DMS153 (cell line): ENCODE data around the gene STEAP1B.

Source experiments
- DNase-seq: peaks from one replicate; lab custom pipeline; 2025; lab: John Stamatoyannopoulos, UW

The STEAP1B gene

DNA sequence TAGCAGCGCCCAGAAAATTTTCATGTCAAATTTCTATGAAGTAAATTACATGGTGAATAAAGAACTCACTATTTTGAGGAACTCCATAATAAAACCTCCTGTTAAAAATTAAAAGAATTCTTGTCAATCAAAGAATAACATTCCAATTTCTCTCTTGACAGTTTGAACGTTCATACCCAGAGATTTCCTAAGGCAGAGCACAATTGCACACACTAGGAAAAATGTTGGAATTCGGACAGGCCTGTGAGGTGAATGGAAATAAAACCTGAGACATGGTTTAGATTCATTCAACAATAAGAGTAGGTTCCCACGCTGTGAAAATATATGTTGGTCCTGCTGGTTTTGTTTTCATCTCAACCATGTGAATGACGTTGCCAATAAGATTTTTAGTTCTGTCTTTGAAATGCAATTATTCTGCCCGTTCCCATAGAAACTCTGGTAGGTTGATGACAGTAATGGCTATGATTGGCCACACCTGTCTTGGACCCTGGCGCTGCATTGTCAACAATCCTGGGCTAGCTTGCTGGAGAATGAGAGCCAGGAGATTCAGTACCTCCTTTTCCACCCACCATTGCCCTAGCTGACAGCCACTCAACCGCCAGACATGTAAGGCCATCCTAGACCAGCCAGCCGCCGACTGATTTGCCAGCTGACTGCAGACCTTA, 99.7 kb downstream of the STEAP1B start:
- no peak for DNase-seq

DNA sequence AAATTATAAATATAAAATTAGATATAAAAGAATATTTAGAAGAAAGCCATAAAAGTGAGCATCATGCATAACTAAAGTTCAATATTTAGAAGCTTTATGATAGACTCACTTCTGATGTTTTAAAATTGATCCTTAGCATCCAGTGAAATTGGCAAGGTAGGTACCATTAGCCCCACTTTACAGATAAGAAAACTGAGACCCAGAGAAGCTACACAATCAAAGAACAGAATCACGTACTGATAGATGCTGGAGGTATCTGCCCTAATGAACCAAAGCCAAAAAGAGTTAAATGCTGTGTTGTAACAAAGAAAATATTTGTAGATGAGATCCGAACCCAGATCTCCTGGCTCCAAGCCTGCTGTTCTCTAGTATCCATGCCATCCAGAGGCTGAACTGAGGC, 100.4 kb downstream of the STEAP1B start:
- no peak for DNase-seq

DNA sequence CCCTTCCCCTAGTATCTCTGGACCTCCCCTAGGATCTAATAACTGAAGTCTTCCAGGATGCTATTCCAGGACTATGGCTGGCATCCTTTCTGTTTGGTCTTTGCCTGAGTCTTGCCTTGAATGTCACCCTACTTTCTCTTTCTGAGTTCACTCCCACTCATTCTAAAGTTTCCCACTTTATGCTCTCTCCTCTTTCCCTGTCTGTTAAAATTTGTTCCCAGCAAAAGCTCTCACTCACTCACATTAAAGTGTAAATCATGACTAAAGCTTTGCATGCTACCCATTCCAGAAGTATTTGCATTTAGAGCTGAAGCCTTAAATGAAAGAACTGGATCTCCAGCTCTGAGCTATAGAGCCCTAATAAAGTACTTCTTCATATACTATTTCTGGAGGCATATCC, 100.9 kb downstream of the STEAP1B start:
- DNase-seq: no peak

DNA sequence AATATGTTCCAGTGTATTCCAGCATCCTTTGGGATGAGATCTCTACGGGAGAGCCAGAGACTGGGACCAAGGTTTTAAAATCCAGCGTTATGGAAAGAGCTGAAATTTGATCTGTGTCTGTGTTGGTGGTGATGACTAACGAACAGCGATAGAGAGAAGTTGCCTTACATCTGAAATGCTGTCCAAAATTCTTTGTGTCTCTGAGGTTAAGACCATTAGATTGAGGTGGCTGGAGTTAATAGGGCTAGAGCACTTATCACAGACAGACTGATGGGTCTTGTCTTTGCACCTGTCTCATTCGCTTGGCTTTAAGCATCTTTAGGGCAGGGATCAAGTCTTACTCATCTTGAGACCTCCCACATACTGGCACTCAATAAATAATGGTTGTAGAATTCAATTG, 102.0 kb downstream of the STEAP1B start:
- peak; percentile 31 for DNase-seq

DNA sequence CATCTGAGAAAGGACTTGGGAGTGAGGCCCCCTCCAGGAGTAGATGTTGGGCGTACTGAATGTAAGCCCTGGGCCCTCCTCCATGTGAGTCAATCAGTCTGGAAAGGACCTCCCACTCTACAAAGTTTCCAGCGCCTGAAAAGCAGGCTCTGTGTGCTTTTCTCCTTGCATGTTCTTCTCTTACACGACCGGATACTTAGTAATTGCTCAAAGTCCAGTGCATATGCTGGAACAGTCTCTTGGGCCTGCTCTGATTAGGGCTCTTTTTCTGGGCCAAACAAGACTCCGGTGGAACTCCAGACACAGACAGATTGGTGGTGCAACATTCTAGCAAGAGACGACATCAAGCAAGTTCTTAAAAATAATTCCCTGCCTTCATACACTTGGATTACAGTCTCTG, 104.8 kb downstream of the STEAP1B start:
- DNase-seq: no peak

DNA sequence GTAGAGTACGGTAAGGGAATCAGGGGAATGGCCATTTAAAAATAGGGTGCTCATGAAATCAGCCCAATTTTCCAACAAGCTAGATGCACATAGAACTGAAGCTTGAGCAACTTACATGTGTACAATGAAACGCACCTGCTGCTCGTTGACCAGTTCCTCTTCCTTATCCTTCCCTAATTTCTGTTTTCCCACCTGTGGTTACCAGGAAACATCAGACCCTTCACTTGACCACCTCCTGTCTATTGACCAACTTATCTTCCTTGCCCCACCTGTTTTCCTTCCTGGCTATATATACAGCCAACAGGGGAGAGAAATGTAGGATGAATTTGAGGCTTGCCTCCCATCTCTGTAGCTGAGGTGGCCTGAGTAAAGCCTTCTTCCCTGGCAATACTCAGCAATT, 105.2 kb downstream of the STEAP1B start:
- DNase-seq: peak; percentile 72

DNA sequence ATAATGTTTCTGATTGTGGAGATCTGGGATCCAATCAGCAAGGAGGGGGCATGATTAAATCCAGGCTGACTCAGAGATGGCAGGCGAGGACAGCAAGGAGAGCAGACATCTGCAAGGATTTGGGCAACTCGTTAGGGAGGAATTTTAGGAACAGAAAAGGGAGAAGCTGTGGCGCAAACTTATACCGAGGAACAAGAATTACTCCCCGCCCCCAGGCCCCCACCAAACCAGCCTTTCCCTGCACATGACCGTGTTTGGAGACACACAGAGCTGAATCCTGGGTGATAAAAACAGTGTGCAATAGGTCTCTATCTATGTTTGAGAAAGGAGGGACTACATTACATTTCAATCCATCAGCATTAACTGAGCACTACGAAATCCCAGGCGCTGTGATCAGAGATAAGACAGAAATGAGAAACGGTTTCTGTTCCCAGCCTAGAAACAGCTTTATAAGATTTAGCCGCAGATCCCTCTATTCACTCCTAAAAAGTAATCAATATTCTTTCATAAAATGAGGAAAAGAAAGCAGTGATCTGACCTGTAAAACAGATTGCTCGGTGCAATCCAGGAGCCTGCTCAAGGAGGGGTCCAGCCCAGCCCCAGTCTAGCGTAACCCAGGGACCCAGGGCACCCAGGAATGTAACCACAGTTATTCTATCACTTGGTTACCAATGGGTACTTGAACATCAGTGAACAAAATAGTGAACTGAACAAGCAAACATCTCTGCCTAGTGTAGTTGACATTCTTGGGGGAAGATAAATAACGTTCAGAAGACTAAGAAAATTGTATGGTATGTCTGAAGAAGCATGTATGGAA, 105.9 kb downstream of the STEAP1B start:
- peak; percentile 48 for DNase-seq

DNA sequence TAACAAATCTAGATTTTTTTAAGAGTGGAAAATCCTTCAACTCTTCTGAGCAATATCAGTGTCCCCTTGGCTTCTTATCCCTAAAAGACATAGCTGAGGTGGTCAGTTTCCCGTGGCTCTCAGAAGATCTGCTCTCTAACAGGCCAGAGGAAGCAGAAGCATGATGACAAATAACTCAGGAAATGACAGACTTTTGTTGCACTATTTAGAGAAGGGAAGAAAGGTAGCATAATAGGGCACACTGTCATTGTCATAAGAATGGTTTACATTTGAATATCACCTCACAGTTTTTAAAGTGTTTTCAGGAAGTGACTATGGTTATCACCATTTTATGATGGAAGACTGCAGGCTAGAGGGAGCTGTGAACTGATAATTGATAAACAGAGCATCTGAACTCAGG, 109.5 kb downstream of the STEAP1B start:
- peak; percentile 38 for DNase-seq

DNA sequence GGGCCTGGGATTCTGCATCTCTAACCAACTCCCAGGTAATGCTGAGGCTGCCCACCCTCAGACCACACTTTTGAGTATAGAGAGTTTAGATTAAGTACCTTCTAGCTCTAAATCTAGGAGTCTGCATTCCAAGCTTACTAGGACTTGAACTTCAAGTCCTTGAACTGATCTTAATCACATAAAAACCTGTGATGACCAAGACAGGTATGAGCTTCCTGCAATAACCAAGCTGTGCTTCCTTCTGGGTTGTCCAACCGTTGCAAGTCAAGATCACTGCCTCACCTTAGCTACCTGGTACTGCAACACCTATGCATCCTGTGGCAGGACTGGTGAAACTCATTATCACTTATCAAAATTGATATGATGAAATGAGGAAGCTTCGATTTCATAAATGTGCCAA, 110.1 kb downstream of the STEAP1B start:
- DNase-seq: no peak

DNA sequence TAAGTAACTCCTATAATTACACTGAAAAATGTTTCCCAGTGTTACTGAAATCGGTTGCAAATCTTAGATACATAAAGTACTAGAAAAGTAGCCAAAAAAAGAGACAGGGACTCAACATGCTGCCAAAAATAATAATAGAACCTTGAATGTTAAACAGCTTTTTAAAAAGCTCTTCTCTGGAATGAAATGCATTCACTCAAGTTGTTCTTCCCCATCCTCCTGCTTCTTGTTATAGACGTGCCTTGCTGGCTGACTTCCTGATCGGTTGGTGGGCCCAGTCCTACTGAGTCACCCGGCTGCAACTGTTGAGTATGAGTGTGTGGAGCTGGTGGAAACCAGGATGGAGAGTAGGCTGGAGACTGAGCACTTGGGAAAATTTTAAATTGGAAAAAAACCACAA, 112.4 kb downstream of the STEAP1B start:
- DNase-seq: no peak

DNA sequence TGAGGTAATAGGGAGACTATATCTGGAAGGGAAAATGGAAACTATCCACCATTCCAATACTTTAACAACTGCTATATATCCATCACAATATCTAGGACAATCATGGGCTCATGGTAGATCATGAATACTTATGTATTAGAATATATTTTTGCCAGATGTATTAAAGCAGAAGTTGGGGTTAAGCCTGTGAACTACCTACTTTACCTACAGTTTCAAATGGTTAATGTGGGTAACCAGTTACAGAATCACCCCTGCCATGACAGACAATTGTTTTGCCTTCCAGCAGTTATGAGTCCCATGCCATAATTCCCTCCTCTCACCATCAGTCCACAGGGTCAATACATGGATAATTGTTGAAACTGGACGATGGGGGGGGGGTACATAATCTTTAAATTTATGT, 113.1 kb downstream of the STEAP1B start:
- DNase-seq: no peak

DNA sequence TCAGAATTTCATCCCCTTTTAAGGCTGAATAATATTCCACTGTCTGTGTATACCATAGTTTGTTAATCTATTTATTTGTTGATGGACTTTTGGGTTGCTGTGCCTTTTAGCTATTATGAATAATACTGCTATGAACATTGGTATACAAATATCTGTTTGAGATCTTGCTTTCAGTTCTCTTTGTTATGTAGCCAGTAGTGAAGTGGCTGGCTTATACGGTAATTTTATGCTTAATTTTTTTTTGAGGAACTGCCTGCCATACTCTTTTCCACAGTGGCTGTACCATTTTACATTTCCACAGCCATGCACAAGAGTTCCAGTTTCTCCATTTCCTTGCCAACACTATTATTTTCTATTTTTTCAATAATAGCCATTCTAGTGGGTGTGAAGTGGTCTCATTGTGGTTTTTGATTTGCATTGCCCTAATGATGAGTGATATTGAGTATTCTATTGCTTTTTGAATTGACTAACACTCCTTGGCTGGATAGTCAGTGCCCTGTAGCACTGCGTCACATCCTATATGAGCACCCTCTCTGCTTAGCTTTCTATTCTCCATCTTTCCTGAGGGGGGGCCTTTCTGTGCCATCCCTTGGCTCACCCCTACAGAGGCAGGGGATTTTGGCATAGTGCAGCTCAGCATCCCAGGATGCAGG, 113.7 kb downstream of the STEAP1B start:
- no peak for DNase-seq

DNA sequence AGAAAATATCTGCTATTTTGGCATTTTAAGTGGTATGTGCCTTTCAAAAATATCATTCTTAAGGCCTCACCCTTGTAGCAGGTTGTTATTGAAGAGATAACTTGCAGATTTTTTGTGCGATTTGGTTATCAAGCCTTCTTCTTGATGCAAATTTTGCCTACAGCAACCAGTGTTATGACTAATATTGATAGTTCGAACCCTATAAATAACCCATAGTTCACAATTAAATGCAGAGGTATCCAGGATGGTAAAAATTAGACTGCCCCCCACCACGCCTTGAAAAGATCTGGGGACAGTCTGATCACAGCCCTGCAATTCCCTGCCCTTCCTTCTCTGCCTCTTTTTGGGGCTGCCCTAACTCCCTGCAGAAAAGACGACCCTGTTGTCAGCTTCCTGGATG, 114.7 kb downstream of the STEAP1B start:
- DNase-seq: no peak

DNA sequence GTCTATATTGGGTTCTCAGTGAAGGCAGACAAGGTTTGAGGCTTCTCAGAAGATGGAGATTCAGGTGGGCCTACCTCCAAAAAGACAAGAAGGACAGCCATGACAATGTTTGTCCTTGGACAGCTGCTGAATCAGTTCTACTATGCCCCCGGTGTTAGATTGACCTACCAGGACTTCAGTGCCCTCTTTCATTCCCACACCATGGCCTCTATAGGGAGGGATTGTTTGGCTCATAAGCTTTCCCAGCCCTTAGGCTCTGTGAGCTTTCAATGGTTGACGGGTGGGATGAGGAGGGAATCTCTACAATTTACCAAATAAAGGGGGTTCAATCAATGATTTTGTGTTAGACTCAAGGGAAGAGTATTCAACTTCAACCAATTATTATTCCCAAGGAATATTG, 119.7 kb downstream of the STEAP1B start:
- DNase-seq: no peak

DNA sequence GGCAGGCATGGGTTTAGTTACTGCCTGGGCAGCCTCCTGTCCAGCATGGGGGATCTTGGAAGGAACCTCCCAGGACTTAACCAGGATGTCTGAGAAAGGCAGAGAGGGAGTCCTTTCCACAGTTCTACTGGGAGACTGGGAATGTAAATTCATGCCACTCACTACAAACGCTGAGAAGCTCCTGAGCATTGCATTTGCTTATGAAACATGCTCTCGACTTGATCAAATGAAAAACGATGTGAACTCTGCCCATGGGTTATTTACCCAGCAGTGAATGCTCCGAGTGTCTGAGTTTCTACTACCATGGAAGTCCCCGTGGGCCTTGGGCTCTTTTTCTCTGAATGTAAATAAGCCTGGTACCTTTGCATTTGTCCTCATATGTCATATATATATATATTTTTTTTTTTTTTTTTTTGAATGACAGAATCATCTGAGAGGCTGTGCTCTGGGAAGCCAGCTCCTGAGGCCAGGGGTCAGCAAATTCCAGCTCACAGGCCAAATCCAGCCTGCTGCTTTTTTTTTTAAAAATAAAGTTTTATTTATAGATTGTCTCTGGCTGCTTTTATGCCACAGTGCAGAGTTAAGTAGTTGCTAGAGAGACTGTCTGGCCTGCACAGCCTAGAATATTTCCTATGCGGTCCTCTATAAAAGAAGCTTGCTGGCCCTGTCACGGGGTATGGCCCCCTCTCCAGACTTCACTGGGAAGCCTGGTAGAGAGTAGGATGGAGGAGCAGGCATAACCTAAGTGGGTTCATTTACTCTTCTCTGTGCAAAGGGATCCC, 121.6 kb downstream of the STEAP1B start:
- peak; percentile 34 for DNase-seq

DNA sequence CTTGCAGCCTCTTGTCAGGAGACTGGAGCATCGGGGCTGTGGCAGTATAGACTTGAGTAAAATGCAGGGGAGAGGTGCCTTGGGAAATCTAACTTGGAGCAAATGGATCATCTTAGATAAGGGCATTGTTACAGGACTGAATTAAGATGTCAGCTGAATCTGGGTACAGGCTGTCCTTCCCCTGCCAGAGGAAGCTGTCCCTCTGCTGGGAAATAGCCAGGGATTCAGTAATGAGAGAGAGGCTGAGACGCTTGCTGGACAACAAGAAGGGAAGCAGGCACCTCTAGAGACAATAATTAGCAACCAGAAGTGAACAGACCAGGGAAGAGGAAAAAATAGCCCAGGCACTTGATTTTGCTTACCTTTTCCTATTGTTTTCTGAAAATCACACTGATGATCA, 122.3 kb downstream of the STEAP1B start:
- DNase-seq: no peak

DNA sequence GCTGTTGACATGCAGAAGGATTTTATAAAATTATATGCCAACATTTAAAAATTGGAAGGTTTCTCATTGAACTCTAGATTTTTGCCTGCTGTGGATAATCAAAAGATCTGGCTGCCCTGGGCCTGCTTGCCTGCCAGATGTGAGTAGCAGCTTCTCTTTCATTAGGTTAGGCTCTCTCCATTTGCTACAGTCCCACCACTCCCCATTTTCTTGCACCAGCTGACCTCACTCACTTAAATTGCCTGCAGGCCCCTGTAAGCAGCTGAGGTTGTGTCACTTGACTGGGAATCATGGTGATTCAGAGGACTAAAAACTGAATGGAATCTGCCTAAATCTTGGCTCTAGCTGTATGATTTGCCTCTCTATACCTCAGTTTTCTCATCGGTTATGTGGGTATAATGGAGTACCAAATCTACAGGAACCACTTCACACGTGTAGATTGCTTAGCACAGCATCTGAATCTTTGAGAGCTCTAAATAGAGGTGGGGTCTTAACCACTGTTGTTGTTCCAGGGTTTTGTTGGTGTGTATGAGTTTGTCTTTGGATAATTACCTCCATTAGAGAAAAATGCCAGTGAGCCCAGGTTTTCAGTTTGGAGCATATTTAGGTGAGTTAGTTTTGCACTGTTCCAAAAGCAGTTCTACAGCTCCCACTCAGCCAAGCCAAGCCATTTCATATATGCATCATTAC, 124.5 kb downstream of the STEAP1B start:
- DNase-seq: no peak

DNA sequence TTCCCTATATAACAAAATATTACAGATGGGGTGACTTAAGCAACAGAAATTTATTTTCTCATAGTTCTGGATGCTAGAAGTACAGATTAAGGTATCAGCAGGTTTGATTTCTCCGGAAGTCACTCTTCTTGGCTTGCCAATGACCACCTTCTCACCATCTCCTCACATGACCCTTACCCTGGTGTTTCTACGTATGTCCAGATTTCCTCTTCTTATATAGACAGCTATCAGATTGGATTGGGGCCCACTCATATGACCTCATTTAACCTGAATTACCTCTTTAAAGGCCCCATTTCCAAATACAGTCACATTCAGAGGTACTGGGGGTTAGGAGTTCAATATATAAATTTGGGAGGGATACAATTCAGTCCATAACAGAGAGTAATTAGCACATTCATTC, 126.1 kb downstream of the STEAP1B start:
- DNase-seq: no peak

DNA sequence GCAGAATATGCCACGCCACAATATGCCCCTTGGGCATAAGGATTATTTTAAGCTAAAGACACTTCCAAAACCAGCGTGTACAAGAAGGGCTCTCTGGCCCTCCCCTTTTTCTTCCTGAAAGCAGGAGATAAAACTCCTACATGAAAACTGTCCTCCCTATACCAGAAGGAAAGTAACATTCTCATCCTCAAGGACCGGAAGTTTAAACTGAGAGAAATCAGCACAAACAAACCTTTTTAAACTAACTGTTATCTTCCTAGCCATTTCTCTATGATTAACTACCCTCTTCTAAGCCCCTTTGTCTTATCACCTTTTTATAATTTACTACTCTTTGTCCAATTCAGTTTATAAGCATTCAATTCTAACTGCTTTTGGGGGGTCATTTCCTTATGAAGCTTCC, 126.6 kb downstream of the STEAP1B start:
- DNase-seq: no peak

DNA sequence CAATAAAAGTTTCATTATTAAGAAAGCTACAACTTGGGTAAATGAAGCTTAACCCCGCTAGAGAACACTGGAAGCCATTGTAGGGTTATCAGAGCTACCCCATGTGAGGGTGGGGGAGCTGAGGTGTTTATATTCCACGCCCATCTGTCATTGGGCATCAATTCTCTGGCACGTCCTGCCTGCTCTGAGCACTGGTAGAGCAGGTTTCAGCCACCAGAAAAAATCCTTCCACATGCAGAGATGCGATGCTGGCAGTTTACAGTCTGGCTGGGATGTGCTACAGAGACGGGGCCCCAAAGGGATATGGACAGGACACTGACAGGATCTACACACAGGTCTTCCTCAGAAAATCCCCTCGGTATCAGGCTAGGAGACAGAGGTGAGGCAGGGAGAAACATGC, 127.1 kb downstream of the STEAP1B start:
- peak; percentile 63 for DNase-seq

DNA sequence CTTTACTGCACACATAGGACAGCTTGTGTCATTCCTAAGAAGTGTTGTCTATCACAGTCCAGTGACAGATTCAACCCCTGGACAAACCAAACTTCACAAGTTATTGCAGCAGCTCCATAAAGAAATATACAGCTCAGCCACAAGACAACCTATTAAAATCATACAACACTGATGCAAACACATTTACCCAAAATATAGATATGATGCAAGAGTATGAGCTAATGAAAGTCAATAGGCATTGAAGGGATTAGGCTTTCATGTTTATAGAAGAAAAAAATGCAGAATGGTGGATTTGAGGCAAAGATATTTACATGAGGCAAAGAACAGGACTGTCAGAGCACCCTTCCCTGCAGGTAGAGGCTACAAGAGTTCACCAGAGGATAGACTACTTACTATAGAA, 128.1 kb downstream of the STEAP1B start:
- no peak for DNase-seq
